Erythroblast (primary cell): Measurements from ENCODE around the gene PAK5.

ENCODE experiments used
- GATA1 ChIP-seq: IDR thresholded peaks from 2 replicates; pipeline ENCODE4 v1.6.1; 2011; ENCODE audit warnings: low read depth, mild to moderate bottlenecking, control low read depth, low read length, moderate library complexity
- POLR2A ChIP-seq: IDR thresholded peaks from 2 replicates; pipeline ENCODE4 v1.6.1; 2011; ENCODE audit warnings: mild to moderate bottlenecking, low read length

GRCh38 chr20:9838378-9839295, at the start of gene PAK5:
- no peak for TF ChIP-seq POLR2A
- no peak for TF ChIP-seq GATA1
